Left lung (tissue), 10 donors: ENCODE measurements around the gene CYP4F22. TPM values are rescaled to one million over a fixed set of nuclear protein-coding genes. Genes with fewer than 3 reads are reported as not detected.

ENCODE experiments used
- ATAC-seq: fragments of 200-7000 bp; cut with Tn5 transposase; one replicate; pipeline ENCODE4 v1.9.1; 2020; ENCODE audit warnings: moderate library complexity
- DNase-seq, 4 donors: peaks; one replicate each; pipeline ENCODE4 v3.0.0-alpha.2; 2013 to 2020
- H3K27ac ChIP-seq, 2 donors: fragments of 200-600 bp; sonication (generic) in 1 of 2; one replicate each; pipeline versions ENCODE4 v1.5.0 to v1.8.0; 2020 to 2021
- H3K27me3 ChIP-seq, 2 donors: fragments of 200-600 bp; sonication (generic) in 1 of 2; one replicate each; pipeline versions ENCODE4 v1.5.0 to v1.8.0; 2020 to 2021
- H3K36me3 ChIP-seq, 2 donors: fragments of 200-600 bp; sonication (generic) in 1 of 2; one replicate each; pipeline versions ENCODE4 v1.5.0 to v1.8.0; 2020 to 2021
- H3K4me1 ChIP-seq, 2 donors: fragments of 200-600 bp; one replicate each; pipeline ENCODE4 v1.8.0; 2021
- H3K4me3 ChIP-seq, 2 donors: fragments of 200-600 bp; sonication (generic) in 1 of 2; one replicate each; pipeline versions ENCODE4 v1.5.0 to v1.8.0; 2020 to 2021; ENCODE audit warnings: mild to moderate bottlenecking in 1 of 2
- H3K9me3 ChIP-seq, 2 donors: fragments of 200-600 bp; sonication (generic) in 1 of 2; one replicate each; pipeline versions ENCODE4 v1.5.0 to v1.8.0; 2020 to 2021
- CTCF ChIP-seq, 2 donors: fragments of 200-600 bp; sonication (generic) in 1 of 2; IDR thresholded peaks; one replicate each; pipeline versions ENCODE4 v1.5.0 to v1.8.0; 2021; ENCODE audit warnings: antibody characterized with exemption in 2 of 2
- intact Hi-C, 2 donors: fragments of 100-400 bp; cut with DNase I; formaldehyde crosslinking; loops; one replicate each; pipeline versions ENCODE4 v1.11.2 to v1.14.2; 2022
- polyA plus RNA-seq, 6 donors: library from polyadenylated mRNA; unstranded; fragments of 120-200 nt; gene quantifications; one replicate each; pipeline ENCODE4 v1.2.1, GENCODE V29; 2013; ENCODE audit not compliant: insufficient read length in 6 of 6
- total RNA-seq, 2 donors: library from RNA; stranded (reverse); fragmentation: NEBNext Ultra II Directional; extraction: Animal tissue kit (Norgen Biotek cat#: 25700); gene quantifications; one replicate each; pipeline ENCODE4 v1.2.1, GENCODE V29; 2021
- donor health status: DM: no; HTN: yes; CAD: no.
- donor health status: DM: no; HTN: no; CAD: no.

Gene CYP4F22
- total and polyA plus RNA-seq, 8 donors = 0.07 to 0.15 TPM; not detected in 6

GRCh38 chr19:15595069-15595468, 86.7 kb downstream of the CYP4F22 start:
- no peak overlapping the region for H3K27ac ChIP-seq
- TF ChIP-seq CTCF (IDR thresholded peaks at IDR 0.05) = no peak
- no peak overlapping the region for H3K4me3 ChIP-seq
- intact Hi-C loops = no loop called here
- H3K9me3 ChIP-seq = peaks cover 0 to 7% of the 10 kb centered on the region in 2 donors
- ATAC-seq (no peak), DNase-seq (no peak)
- H3K4me1 ChIP-seq = peaks cover 0 to 11% of the 10 kb centered on the region in 2 donors
- H3K27me3 ChIP-seq = peaks cover 0 to 7% of the 10 kb centered on the region in 2 donors
- H3K36me3 ChIP-seq = no peaks in the 10 kb centered on the region

Other genes starting within 250 kb of the CYP4F22 start
- gene BRD4, start 176.0 kb upstream of the CYP4F22 start, total RNA-seq = 10 to 100 TPM; 79.1 to 89.6 TPM
- gene BRD4, start 176.0 kb upstream of the CYP4F22 start, polyA plus RNA-seq = 10 to 100 TPM; 51.1 to 63.9 (median 55.8) TPM
- 10 to 100 TPM; 19.5 to 36.8 TPM for gene AKAP8, start 128.7 kb upstream of the CYP4F22 start, total RNA-seq
- gene AKAP8, start 128.7 kb upstream of the CYP4F22 start, polyA plus RNA-seq = 10 to 100 TPM; 27.2 to 35.1 (median 31.4) TPM
- 10 to 100 TPM; 76.4 to 81.1 TPM for gene AKAP8L, start 89.5 kb upstream of the CYP4F22 start, total RNA-seq
- gene AKAP8L, start 89.5 kb upstream of the CYP4F22 start, polyA plus RNA-seq = 100 to 1,000 TPM in 5 of 6 donors, 10 to 100 TPM in 1; 91.7 to 129 (median 113) TPM
- 10 to 100 TPM; 31.0 to 36.2 TPM for gene WIZ, start 58.6 kb upstream of the CYP4F22 start, total RNA-seq
- 10 to 100 TPM; 21.5 to 36.4 (median 27.5) TPM for gene WIZ, start 58.6 kb upstream of the CYP4F22 start, polyA plus RNA-seq
- gene RASAL3, start 44.0 kb upstream of the CYP4F22 start, total RNA-seq = 10 to 100 TPM in 1 of 2 donors, 1 to 10 TPM in 1; 7.6 to 27.1 TPM
- 1 to 10 TPM; 2.0 to 3.1 (median 2.5) TPM for gene RASAL3, start 44.0 kb upstream of the CYP4F22 start, polyA plus RNA-seq
- not detected for gene PGLYRP2, start 29.0 kb upstream of the CYP4F22 start, total RNA-seq
- not detected for gene PGLYRP2, start 29.0 kb upstream of the CYP4F22 start, polyA plus RNA-seq
- not detected for gene CYP4F8, start 106.7 kb downstream of the CYP4F22 start, total RNA-seq
- under 1 TPM in 2 of 6 donors, not detected in 4; 0.04 to 0.10 TPM for gene CYP4F8, start 106.7 kb downstream of the CYP4F22 start, polyA plus RNA-seq
- gene CYP4F3, start 132.4 kb downstream of the CYP4F22 start, total RNA-seq = 1 to 10 TPM in 1 of 2 donors, under 1 TPM in 1; 0.82 to 3.7 TPM
- gene CYP4F3, start 132.4 kb downstream of the CYP4F22 start, polyA plus RNA-seq = under 1 TPM; 0.14 to 0.32 (median 0.17) TPM
- 1 to 10 TPM; 3.8 to 5.9 TPM for gene CYP4F12, start 164.6 kb downstream of the CYP4F22 start, total RNA-seq
- gene CYP4F12, start 164.6 kb downstream of the CYP4F22 start, polyA plus RNA-seq = 10 to 100 TPM in 4 of 6 donors, 1 to 10 TPM in 2; 5.8 to 15.8 (median 11.0) TPM
- not detected for gene OR10H2, start 219.5 kb downstream of the CYP4F22 start, total RNA-seq
- not detected for gene OR10H2, start 219.5 kb downstream of the CYP4F22 start, polyA plus RNA-seq
- not detected for gene OR10H3, start 229.5 kb downstream of the CYP4F22 start, total RNA-seq
- not detected for gene OR10H3, start 229.5 kb downstream of the CYP4F22 start, polyA plus RNA-seq